SK-N-SH (cell line): ENCODE data around the gene MFSD2B.
"Not testable (repeated sequence)": the region's sequence is repeated elsewhere in the genome, so short reads cannot be mapped to it uniquely, and the experiment has no call there.

Experiments used
- CTCF ChIP-seq: fragments of 200-600 bp; sonication (generic); IDR thresholded peaks from 2 replicates; pipeline ENCODE4 v1.6.1; 2017; ENCODE audit warnings: antibody characterized with exemption, mild to moderate bottlenecking, moderate library complexity
- ELF1 ChIP-seq: IDR thresholded peaks from 2 replicates; pipeline ENCODE4 v1.4.0; 2012
- EP300 ChIP-seq, 2 experiments: IDR thresholded peaks; 2 replicates each; pipeline versions ENCODE4 v1.4.0 to v1.6.1; 2012; ENCODE audit warnings: borderline replicate concordance in 1 of 2, low read depth in 1 of 2, low read length in 1 of 2
- EZH2phosphoT487 ChIP-seq: fragments of 200-600 bp; sonication (generic); IDR thresholded peaks from 2 replicates; pipeline ENCODE4 v1.6.1; 2017; ENCODE audit warnings: low read depth, mixed run types, mild to moderate bottlenecking, antibody characterized with exemption, moderate library complexity, borderline replicate concordance
- GABPA ChIP-seq: IDR thresholded peaks from 2 replicates; pipeline ENCODE4 v1.4.0; 2012; ENCODE audit warnings: low read depth, mild to moderate bottlenecking
- MXI1 ChIP-seq: IDR thresholded peaks from 2 replicates; pipeline ENCODE4 v1.6.1; 2012; ENCODE audit warnings: mild to moderate bottlenecking, low read depth, low read length, improper control_type of control experiment
- NFIC ChIP-seq: IDR thresholded peaks from 2 replicates; pipeline ENCODE4 v1.4.0; 2012; ENCODE audit warnings: borderline replicate concordance
- RAD21 ChIP-seq: IDR thresholded peaks from 2 replicates; pipeline ENCODE4 v1.6.1; 2012; ENCODE audit warnings: mild to moderate bottlenecking, low read length
- RCOR1 ChIP-seq: fragments of 150-350 bp; IDR thresholded peaks from 2 replicates; pipeline ENCODE4 v1.6.1; 2017; ENCODE audit warnings: antibody characterized with exemption, low read length
- REST ChIP-seq: IDR thresholded peaks from 2 replicates; pipeline ENCODE4 v1.6.1; 2012; ENCODE audit warnings: mild to moderate bottlenecking, low read depth, low read length, moderate library complexity
- RFX5 ChIP-seq: IDR thresholded peaks from 2 replicates; pipeline ENCODE4 v1.6.1; 2012; ENCODE audit warnings: mild to moderate bottlenecking, improper control_type of control experiment, low read length
- TAF1 ChIP-seq: IDR thresholded peaks from 2 replicates; pipeline ENCODE4 v1.6.1; 2012; ENCODE audit warnings: low read depth, mild to moderate bottlenecking, low read length, moderate library complexity, borderline replicate concordance
- USF2 ChIP-seq: fragments of 150-350 bp; IDR thresholded peaks from 2 replicates; pipeline ENCODE4 v1.6.1; 2017; ENCODE audit warnings: antibody characterized with exemption, low read length, low read depth, borderline replicate concordance

GRCh38 chr2:24014902-24015301, 5.0 kb downstream of the MFSD2B start:
- TF ChIP-seq EZH2phosphoT487; CTCF; RAD21; REST; USF2; RFX5; NFIC; EP300 (IDR thresholded peaks at IDR 0.05; ENCODE audit: borderline replicate concordance in 1 of 2, low read depth in 1 of 2, low read length in 1 of 2); MXI1; ELF1; TAF1; GABPA; RCOR1: not testable (repeated sequence)
